ENCODE data around the gene ZGPAT.

Gene ZGPAT

GRCh38 chr20:63696628-63697356, 11.0 kb upstream of the ZGPAT start, which contains the start of gene TNFRSF6B:
TNFRSF6B (plus strand) TSS chr20:63696652; CDS start chr20:63696768, 116 bp downstream.
- H3K4me1 ChIP-seq (ENCODE audit: control insufficient read depth in 5 of 5, insufficient read depth in 5 of 5, low read length in 5 of 5), result peaks cover 0 to 55% (median 43%) of the 10 kb centered on the region in 5 donors
- no peak within 1 kb of the TSS for H3K27ac ChIP-seq (ENCODE audit: low read depth, low read length)
- H3K9ac ChIP-seq (ENCODE audit: low read length in 5 of 5), result peak within 1 kb of the TSS in 1 of 5 donors; percentile 53
- peak within 1 kb of the TSS in 2 of 5 donors; percentile 13 to 26 for H3K4me3 ChIP-seq (ENCODE audit: low read depth in 1 of 5, low read length in 5 of 5)
- peaks cover 0 to 40% (median 8%) of the 10 kb centered on the region in 5 donors for H3K36me3 ChIP-seq (ENCODE audit: control insufficient read depth in 5 of 5, insufficient read depth in 5 of 5, low read length in 5 of 5)
- no peaks in the 10 kb centered on the region for H3K27me3 ChIP-seq (ENCODE audit: control insufficient read depth in 5 of 5, insufficient read depth in 4 of 5, low read length in 5 of 5)
- H3K9me3 ChIP-seq (ENCODE audit: control insufficient read depth in 5 of 5, low read length in 5 of 5), result no peaks in the 10 kb centered on the region

GRCh38 chr20:63697357-63697867, 10.4 kb upstream of the ZGPAT start:
- Histone ChIP-seq H3K4me3 (ENCODE audit: low read depth in 1 of 5, low read length in 5 of 5) (no peak overlapping the region), H3K4me1 (ENCODE audit: control insufficient read depth in 5 of 5, insufficient read depth in 5 of 5, low read length in 5 of 5) (peaks cover 0 to 55% (median 43%) of the 10 kb centered on the region in 5 donors), H3K27me3 (ENCODE audit: control insufficient read depth in 5 of 5, insufficient read depth in 4 of 5, low read length in 5 of 5) (no peaks in the 10 kb centered on the region), H3K36me3 (ENCODE audit: control insufficient read depth in 5 of 5, insufficient read depth in 5 of 5, low read length in 5 of 5) (peaks cover 0 to 37% (median 8%) of the 10 kb centered on the region in 5 donors), H3K9ac (ENCODE audit: low read length in 5 of 5) (peak overlapping the region in 1 of 5 donors; percentile 3), H3K27ac (ENCODE audit: low read depth, low read length) (no peak overlapping the region), H3K9me3 (ENCODE audit: control insufficient read depth in 5 of 5, low read length in 5 of 5) (no peaks in the 10 kb centered on the region)

- no peak overlapping the region for H3K4me3 ChIP-seq (ENCODE audit: low read depth in 1 of 5, low read length in 5 of 5)
- H3K9me3 ChIP-seq (ENCODE audit: control insufficient read depth in 5 of 5, low read length in 5 of 5), result no peaks in the 10 kb centered on the region
- H3K27ac ChIP-seq (ENCODE audit: low read depth, low read length), result peak overlapping the region; percentile 62
- H3K9ac ChIP-seq (ENCODE audit: low read length in 5 of 5), result peak overlapping the region in 1 of 5 donors; percentile 34
- peaks cover 0 to 51% (median 43%) of the 10 kb centered on the region in 5 donors for H3K4me1 ChIP-seq (ENCODE audit: control insufficient read depth in 5 of 5, insufficient read depth in 5 of 5, low read length in 5 of 5)
- no peaks in the 10 kb centered on the region for H3K27me3 ChIP-seq (ENCODE audit: control insufficient read depth in 5 of 5, insufficient read depth in 4 of 5, low read length in 5 of 5)
- peaks cover 0 to 37% (median 8%) of the 10 kb centered on the region in 5 donors for H3K36me3 ChIP-seq (ENCODE audit: control insufficient read depth in 5 of 5, insufficient read depth in 5 of 5, low read length in 5 of 5)
Measured at GRCh38 chr20:63697868-63698545, 9.8 kb upstream of the ZGPAT start.

- H3K9me3 ChIP-seq (ENCODE audit: control insufficient read depth in 5 of 5, low read length in 5 of 5), result no peaks in the 10 kb centered on the region
- H3K4me3 ChIP-seq (ENCODE audit: low read depth in 1 of 5, low read length in 5 of 5), result no peak overlapping the region
- H3K4me1 ChIP-seq (ENCODE audit: control insufficient read depth in 5 of 5, insufficient read depth in 5 of 5, low read length in 5 of 5), result peaks cover 0 to 51% (median 43%) of the 10 kb centered on the region in 5 donors
- H3K9ac ChIP-seq (ENCODE audit: low read length in 5 of 5), result peak overlapping the region in 2 of 5 donors; percentile 34 to 68
- peaks cover 0 to 40% (median 9%) of the 10 kb centered on the region in 5 donors for H3K36me3 ChIP-seq (ENCODE audit: control insufficient read depth in 5 of 5, insufficient read depth in 5 of 5, low read length in 5 of 5)
- peak overlapping the region; percentile 62 for H3K27ac ChIP-seq (ENCODE audit: low read depth, low read length)
- no peaks in the 10 kb centered on the region for H3K27me3 ChIP-seq (ENCODE audit: control insufficient read depth in 5 of 5, insufficient read depth in 4 of 5, low read length in 5 of 5)
Measured at GRCh38 chr20:63698739-63699465, 8.9 kb upstream of the ZGPAT start.

- H3K4me1 ChIP-seq (ENCODE audit: control insufficient read depth in 5 of 5, insufficient read depth in 5 of 5, low read length in 5 of 5), result peaks cover 0 to 51% (median 43%) of the 10 kb centered on the region in 5 donors
- no peaks in the 10 kb centered on the region for H3K9me3 ChIP-seq (ENCODE audit: control insufficient read depth in 5 of 5, low read length in 5 of 5)
- no peak overlapping the region for H3K4me3 ChIP-seq (ENCODE audit: low read depth in 1 of 5, low read length in 5 of 5)
- peaks cover 0 to 40% (median 13%) of the 10 kb centered on the region in 5 donors for H3K36me3 ChIP-seq (ENCODE audit: control insufficient read depth in 5 of 5, insufficient read depth in 5 of 5, low read length in 5 of 5)
- H3K27ac ChIP-seq (ENCODE audit: low read depth, low read length), result peak overlapping the region; percentile 57
- H3K9ac ChIP-seq (ENCODE audit: low read length in 5 of 5), result peak overlapping the region in 1 of 5 donors; percentile 68
- H3K27me3 ChIP-seq (ENCODE audit: control insufficient read depth in 5 of 5, insufficient read depth in 4 of 5, low read length in 5 of 5), result no peaks in the 10 kb centered on the region
Measured at GRCh38 chr20:63699466-63700198, 8.2 kb upstream of the ZGPAT start.

- H3K4me3 ChIP-seq (ENCODE audit: low read depth in 1 of 5, low read length in 5 of 5), result no peak overlapping the region
- H3K9ac ChIP-seq (ENCODE audit: low read length in 5 of 5), result peak overlapping the region in 1 of 5 donors; percentile 42
- peak overlapping the region; percentile 57 for H3K27ac ChIP-seq (ENCODE audit: low read depth, low read length)
- H3K27me3 ChIP-seq (ENCODE audit: control insufficient read depth in 5 of 5, insufficient read depth in 4 of 5, low read length in 5 of 5), result no peaks in the 10 kb centered on the region
- peaks cover 0 to 46% (median 38%) of the 10 kb centered on the region in 5 donors for H3K4me1 ChIP-seq (ENCODE audit: control insufficient read depth in 5 of 5, insufficient read depth in 5 of 5, low read length in 5 of 5)
- peaks cover 0 to 41% (median 21%) of the 10 kb centered on the region in 5 donors for H3K36me3 ChIP-seq (ENCODE audit: control insufficient read depth in 5 of 5, insufficient read depth in 5 of 5, low read length in 5 of 5)
- no peaks in the 10 kb centered on the region for H3K9me3 ChIP-seq (ENCODE audit: control insufficient read depth in 5 of 5, low read length in 5 of 5)
Measured at GRCh38 chr20:63700199-63701050, 7.4 kb upstream of the ZGPAT start.

GRCh38 chr20:63701051-63701328, 6.8 kb upstream of the ZGPAT start:
- Histone ChIP-seq H3K36me3 (ENCODE audit: control insufficient read depth in 5 of 5, insufficient read depth in 5 of 5, low read length in 5 of 5) (peaks cover 0 to 45% (median 27%) of the 10 kb centered on the region in 5 donors), H3K27ac (ENCODE audit: low read depth, low read length) (no peak overlapping the region)

GRCh38 chr20:63701329-63702035, 6.4 kb upstream of the ZGPAT start:
- Histone ChIP-seq H3K4me3 (ENCODE audit: low read depth in 1 of 5, low read length in 5 of 5) (no peak overlapping the region), H3K9ac (ENCODE audit: low read length in 5 of 5) (no peak overlapping the region), H3K27ac (ENCODE audit: low read depth, low read length) (no peak overlapping the region), H3K27me3 (ENCODE audit: control insufficient read depth in 5 of 5, insufficient read depth in 4 of 5, low read length in 5 of 5) (no peaks in the 10 kb centered on the region), H3K4me1 (ENCODE audit: control insufficient read depth in 5 of 5, insufficient read depth in 5 of 5, low read length in 5 of 5) (peaks cover 1 to 41% (median 31%) of the 10 kb centered on the region in 5 donors), H3K36me3 (ENCODE audit: control insufficient read depth in 5 of 5, insufficient read depth in 5 of 5, low read length in 5 of 5) (peaks cover 0 to 49% (median 32%) of the 10 kb centered on the region in 5 donors), H3K9me3 (ENCODE audit: control insufficient read depth in 5 of 5, low read length in 5 of 5) (no peaks in the 10 kb centered on the region)

More at GRCh38 chr20:63701051-63701328, 6.8 kb upstream of the ZGPAT start:
- no peak overlapping the region for H3K4me3 ChIP-seq (ENCODE audit: low read depth in 1 of 5, low read length in 5 of 5)
- H3K27me3 ChIP-seq (ENCODE audit: control insufficient read depth in 5 of 5, insufficient read depth in 4 of 5, low read length in 5 of 5), result no peaks in the 10 kb centered on the region
- peaks cover 0 to 41% (median 32%) of the 10 kb centered on the region in 5 donors for H3K4me1 ChIP-seq (ENCODE audit: control insufficient read depth in 5 of 5, insufficient read depth in 5 of 5, low read length in 5 of 5)
- H3K9me3 ChIP-seq (ENCODE audit: control insufficient read depth in 5 of 5, low read length in 5 of 5), result no peaks in the 10 kb centered on the region
- H3K9ac ChIP-seq (ENCODE audit: low read length in 5 of 5), result no peak overlapping the region
